Measurements from ENCODE around the gene MPHOSPH8.

- TF ChIP-seq, protein P1, sequence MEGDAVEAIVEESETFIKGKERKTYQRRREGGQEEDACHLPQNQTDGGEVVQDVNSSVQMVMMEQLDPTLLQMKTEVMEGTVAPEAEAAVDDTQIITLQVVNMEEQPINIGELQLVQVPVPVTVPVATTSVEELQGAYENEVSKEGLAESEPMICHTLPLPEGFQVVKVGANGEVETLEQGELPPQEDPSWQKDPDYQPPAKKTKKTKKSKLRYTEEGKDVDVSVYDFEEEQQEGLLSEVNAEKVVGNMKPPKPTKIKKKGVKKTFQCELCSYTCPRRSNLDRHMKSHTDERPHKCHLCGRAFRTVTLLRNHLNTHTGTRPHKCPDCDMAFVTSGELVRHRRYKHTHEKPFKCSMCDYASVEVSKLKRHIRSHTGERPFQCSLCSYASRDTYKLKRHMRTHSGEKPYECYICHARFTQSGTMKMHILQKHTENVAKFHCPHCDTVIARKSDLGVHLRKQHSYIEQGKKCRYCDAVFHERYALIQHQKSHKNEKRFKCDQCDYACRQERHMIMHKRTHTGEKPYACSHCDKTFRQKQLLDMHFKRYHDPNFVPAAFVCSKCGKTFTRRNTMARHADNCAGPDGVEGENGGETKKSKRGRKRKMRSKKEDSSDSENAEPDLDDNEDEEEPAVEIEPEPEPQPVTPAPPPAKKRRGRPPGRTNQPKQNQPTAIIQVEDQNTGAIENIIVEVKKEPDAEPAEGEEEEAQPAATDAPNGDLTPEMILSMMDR (IDR thresholded peaks at IDR 0.05), result no peak
- TF ChIP-seq ZFX (IDR thresholded peaks at IDR 0.05; ENCODE audit: borderline replicate concordance), result no peak
Measured at GRCh38 chr13:19680751-19681150, 47.3 kb downstream of the MPHOSPH8 start.
